ENCODE results near the gene KIF13A. TPM values are rescaled to one million over a fixed set of nuclear protein-coding genes. Genes with fewer than 3 reads are reported as not detected.
A peak's percentile ranks its signal among the peaks of the same experiment; 100 is the strongest.

KIF13A gene
- total and polyA plus RNA-seq, 10 of the 15 experiments (the other 5 are each of a cell fraction or from before 2014, with no cell fraction given), result 0.02 to 0.26 (median 0.13) TPM; not detected in 2

DNA sequence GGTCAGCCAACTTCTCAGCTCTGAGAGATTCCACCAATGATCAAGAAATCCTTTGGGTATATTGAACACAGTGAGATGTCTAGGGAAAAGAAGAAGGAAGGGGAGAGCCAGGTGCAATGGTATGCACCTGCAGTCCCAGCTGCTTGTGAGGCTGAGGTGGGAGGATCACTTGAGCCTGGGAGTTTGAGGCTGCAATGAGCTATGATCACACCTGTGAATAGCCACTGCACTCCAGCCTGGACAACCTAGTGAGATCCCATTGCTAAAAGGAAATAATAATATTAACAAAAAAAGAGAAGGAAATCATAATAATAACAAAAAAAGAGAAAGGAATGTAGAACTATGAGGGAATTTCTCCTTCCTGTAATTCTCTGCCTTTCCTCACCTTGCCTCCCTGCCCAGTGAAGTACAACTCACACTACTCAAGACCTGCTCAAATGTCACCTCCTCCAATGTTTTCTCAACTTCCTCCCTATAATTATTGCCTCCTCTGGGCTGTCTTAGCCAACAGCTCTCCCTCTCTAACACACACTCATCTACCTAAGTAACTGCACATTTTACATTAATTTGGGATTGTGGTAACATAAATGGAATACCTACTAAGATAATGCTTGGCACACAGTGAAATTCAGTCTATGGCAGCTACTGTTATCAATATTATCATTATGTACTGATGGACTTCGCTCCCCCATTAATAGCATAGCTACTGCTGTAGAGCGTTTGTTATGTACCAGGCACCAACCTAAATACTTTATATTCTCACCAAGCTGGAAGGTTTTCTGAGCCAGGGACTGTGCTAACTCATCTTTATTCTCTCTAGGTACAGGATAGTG is 103.6 kb downstream of the KIF13A start:
- Histone ChIP-seq H2AFZ (ENCODE audit: control insufficient read depth, low read depth, low read length) (no peak overlapping the region), H3K4me3 (0 out of 2 replicates have a peak overlapping the region, but pooled peaks have one; percentile 22), H3K27ac (ENCODE audit: control insufficient read depth, insufficient read depth) (no peak overlapping the region), H4K20me1 (ENCODE audit: control insufficient read depth, insufficient read depth) (no peaks in the 10 kb centered on the region), H3K27me3 (replicated peaks in 1 of 2; ENCODE audit: control insufficient read depth in 2 of 2, insufficient read depth in 2 of 2, low read length in 1 of 2) (no peaks in the 10 kb centered on the region; a peak in 1 of 4 replicates), H3K9me3 (replicated peaks; ENCODE audit: control insufficient read depth, insufficient read depth, low read length) (no peaks in the 10 kb centered on the region), H3K9ac (ENCODE audit: control insufficient read depth, insufficient read depth, low read length) (no peak overlapping the region), H3K36me3 (ENCODE audit: control insufficient read depth in 2 of 2, insufficient read depth in 2 of 2, low read length in 1 of 2) (no peaks in the 10 kb centered on the region), H3K4me2 (ENCODE audit: control insufficient read depth, insufficient read depth) (peak overlapping the region; percentile 71), H3K79me2 (ENCODE audit: control insufficient read depth, insufficient read depth, low read length) (no peaks in the 10 kb centered on the region), H3K4me1 (ENCODE audit: control insufficient read depth, insufficient read depth, low read length) (peaks cover 18% of the 10 kb centered on the region)
- in situ Hi-C loops (cut with MboI), result no loop called here
- 34% methylated on average over 2 of the region's 2 CpGs for WGBS (ENCODE audit: insufficient coverage, insufficient replicate concordance, low lambda C conversion rate, missing lambda C conversion rate)
- CTCF ChIA-PET, result no interaction called here
- RAD21 ChIA-PET (ENCODE audit: unreplicated experiment), result no interaction called here
- SMC1A ChIA-PET (ENCODE audit: uncharacterized antibody, unreplicated experiment), result interaction anchor here (0.6 to 0.7 kb wide), 2 partner anchors 82 to 382 kb away, joined by 3 read pairs; no protein-coding TSS in a partner anchor
- intact Hi-C loops (cut with micrococcal nuclease; ENCODE audit: unreplicated experiment), result loop anchor here (5.0 kb wide), 1 partner anchor 103 kb away; the partner anchor contains the start of gene KIF13A
- TF ChIP-seq, protein P1, sequence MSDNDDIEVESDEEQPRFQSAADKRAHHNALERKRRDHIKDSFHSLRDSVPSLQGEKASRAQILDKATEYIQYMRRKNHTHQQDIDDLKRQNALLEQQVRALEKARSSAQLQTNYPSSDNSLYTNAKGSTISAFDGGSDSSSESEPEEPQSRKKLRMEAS (IDR thresholded peaks at IDR 0.05; ENCODE audit: low read depth, low read length), result no peak
- TF ChIP-seq NR2C1 (IDR thresholded peaks at IDR 0.05) (no peak), RUNX3 (IDR thresholded peaks at IDR 0.05; ENCODE audit: low read length) (no peak), MXI1 (IDR thresholded peaks at IDR 0.05; ENCODE audit: low read depth, low read length) (no peak), CHD1 (IDR thresholded peaks at IDR 0.05; ENCODE audit: low read depth, low read length) (no peak), IRF3 (IDR thresholded peaks at IDR 0.05) (no peak), JUNB (IDR thresholded peaks at IDR 0.05) (no peak), YY1 (IDR thresholded peaks at IDR 0.05; ENCODE audit: low read depth, low read length) (no peak), MEF2B (IDR thresholded peaks at IDR 0.05; ENCODE audit: partially characterized antibody, poor library complexity, severe bottlenecking) (no peak)
- TF ChIP-seq, protein P2, sequence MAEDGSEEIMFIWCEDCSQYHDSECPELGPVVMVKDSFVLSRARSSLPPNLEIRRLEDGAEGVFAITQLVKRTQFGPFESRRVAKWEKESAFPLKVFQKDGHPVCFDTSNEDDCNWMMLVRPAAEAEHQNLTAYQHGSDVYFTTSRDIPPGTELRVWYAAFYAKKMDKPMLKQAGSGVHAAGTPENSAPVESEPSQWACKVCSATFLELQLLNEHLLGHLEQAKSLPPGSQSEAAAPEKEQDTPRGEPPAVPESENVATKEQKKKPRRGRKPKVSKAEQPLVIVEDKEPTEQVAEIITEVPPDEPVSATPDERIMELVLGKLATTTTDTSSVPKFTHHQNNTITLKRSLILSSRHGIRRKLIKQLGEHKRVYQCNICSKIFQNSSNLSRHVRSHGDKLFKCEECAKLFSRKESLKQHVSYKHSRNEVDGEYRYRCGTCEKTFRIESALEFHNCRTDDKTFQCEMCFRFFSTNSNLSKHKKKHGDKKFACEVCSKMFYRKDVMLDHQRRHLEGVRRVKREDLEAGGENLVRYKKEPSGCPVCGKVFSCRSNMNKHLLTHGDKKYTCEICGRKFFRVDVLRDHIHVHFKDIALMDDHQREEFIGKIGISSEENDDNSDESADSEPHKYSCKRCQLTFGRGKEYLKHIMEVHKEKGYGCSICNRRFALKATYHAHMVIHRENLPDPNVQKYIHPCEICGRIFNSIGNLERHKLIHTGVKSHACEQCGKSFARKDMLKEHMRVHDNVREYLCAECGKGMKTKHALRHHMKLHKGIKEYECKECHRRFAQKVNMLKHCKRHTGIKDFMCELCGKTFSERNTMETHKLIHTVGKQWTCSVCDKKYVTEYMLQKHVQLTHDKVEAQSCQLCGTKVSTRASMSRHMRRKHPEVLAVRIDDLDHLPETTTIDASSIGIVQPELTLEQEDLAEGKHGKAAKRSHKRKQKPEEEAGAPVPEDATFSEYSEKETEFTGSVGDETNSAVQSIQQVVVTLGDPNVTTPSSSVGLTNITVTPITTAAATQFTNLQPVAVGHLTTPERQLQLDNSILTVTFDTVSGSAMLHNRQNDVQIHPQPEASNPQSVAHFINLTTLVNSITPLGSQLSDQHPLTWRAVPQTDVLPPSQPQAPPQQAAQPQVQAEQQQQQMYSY (CRISPR knock-in tag; IDR thresholded peaks at IDR 0.05), result no peak
- DNase-seq (ENCODE audit: low read depth, low spot score), result no peak
- ATAC-seq, result peak; percentile 11
- POLR2A ChIA-PET, result no interaction called here
- BruUV-seq (replicated peaks), result no TSS peak
- FAIRE-seq, result no peak

Measured in GM12878 (cell line).